T-helper 2 cell (primary cell): Measurements from ENCODE around the gene ASCL5.

Experiments used
- DNase-seq, 5 experiments: peaks; one replicate each; pipeline versions ENCODE4 v3.0.0 to v3.0.0-alpha.2; 2012 to 2022

Gene ASCL5

DNA sequence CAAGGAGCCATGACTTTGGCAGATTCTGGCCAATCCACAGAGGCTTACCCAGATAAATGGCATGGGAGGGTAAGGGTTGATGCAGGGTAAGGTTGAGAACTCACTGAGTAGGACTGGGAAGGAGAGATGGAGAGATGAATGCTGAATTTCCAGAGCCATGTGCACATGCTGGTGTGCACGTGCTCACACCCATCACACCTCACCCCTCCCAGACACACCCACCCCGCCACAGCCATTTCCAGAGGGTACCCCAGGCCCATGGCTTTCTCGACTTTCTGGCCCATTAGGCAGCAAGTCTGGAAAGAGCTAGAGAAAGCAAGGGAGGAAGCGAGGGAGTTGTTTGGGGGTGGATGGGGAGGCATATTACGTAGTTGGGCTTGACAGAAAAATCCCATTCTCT is 16.4 kb downstream of the ASCL5 start:
- no peak for DNase-seq

GRCh38 chr1:201110138-201110537 is 16.8 kb downstream of the ASCL5 start:
- no peak for DNase-seq

DNA sequence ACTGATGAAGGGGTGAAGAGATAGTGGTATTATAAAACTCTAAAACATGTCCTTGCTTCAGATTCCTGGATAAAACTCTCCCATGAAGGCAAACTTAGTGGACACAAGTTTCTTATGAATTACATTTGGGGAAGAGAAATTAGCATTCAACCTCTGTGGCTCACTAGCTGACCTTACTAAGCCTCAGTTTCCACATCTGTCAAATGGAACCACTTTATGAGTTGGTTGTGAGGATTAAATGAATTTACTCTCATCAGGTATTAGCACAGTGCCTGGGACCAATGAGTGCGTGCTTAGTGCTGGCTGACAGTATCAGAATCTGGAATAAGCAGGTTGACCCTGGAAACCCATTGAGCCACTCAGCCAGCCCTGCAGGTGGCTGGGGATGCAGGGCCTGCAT is 17.3 kb downstream of the ASCL5 start:
- DNase-seq: no peak

GRCh38 chr1:201108614-201109013 is 18.4 kb downstream of the ASCL5 start:
- DNase-seq: no peak

DNA sequence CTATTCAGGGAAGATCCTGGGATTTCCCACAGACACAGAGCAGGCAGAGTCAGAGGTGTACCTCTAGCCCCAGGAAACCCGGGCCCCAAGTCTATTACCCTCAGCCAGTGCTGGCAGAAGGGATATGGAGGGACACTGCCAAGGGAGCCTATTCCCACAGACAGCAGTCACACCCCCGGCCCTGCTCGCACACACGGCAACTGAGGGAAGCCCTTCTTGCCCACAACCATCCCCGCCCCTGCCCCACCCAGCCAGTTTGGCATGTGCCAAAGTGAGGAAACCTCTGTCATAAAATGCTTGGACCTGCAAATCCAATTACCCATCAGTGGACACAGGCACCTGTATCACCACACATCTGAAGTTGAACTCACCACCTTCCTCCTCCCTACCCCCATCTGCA is 21.3 kb downstream of the ASCL5 start:
- no peak for DNase-seq

GRCh38 chr1:201104141-201104540 is 22.8 kb downstream of the ASCL5 start:
- DNase-seq: no peak

GRCh38 chr1:201103666-201104065 is 23.3 kb downstream of the ASCL5 start:
- no peak for DNase-seq

- no peak for DNase-seq
Observed at GRCh38 chr1:201100169-201100930, 26.6 kb downstream of the ASCL5 start.

GRCh38 chr1:201098992-201099677 is 27.8 kb downstream of the ASCL5 start:
- DNase-seq: no peak

DNA sequence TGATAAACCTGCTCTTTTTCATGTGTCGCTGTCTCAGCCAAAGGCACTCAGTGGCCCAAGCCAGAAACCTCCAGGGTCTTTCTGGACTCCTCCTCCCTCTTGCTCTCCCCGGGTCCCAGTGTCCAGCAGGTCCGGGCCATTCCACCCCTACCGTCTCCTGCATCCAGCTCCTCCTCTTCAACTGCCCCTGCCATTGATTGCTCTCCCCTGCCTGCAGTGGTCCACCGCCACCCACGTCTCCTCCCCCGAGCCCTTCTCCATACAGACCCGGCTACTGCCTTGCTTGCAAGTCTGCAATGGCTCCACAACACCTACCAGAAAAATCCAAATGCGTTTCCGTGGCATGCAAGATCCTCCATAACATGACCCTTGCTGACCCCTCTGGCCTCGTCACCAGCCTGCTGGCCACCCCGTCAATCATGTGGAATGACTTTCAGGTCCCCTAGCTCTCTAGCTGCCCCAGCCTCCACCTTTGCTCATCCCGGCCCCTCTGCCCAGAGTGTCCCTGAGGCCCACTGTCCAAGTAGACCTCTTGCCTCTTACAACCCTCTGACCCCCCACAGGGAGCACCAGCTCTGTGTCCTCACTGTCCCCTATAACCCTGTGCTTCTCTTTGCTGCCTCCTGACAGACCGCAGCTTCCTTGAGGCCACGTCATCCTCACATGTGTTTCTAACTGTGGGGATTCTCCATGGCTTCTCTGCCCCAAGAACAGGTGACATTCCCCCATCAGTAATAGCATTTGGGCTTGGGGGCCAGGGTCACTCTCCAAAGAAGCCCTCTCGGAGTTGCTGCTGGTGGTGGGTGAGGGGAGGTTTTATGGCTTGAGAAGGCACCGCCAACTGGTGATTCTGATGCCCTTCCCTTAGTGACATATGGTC is 29.8 kb downstream of the ASCL5 start:
- DNase-seq: no peak

DNA sequence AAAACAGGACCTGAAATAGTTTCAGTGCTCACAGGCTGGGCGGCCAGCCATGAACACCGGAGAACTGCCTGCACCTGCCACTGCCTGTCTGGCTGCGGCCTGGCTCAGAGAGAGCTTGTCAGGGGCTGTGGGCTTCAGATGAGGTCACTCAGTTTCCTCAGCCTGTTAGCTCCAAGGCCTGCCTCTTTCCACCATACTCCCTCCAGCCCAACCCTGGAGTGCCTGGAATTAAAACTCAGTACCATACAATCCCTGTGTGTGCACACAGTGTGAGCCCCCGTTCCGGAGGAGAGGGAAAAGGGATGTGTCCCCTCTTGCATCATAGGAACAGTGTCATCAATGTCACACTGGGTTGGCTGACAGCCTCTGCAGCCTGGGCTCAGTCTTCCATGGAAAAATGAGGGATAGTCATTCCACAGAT is 30.9 kb downstream of the ASCL5 start:
- no peak for DNase-seq

GRCh38 chr1:201095581-201095980 is 31.4 kb downstream of the ASCL5 start:
- no peak for DNase-seq

DNA sequence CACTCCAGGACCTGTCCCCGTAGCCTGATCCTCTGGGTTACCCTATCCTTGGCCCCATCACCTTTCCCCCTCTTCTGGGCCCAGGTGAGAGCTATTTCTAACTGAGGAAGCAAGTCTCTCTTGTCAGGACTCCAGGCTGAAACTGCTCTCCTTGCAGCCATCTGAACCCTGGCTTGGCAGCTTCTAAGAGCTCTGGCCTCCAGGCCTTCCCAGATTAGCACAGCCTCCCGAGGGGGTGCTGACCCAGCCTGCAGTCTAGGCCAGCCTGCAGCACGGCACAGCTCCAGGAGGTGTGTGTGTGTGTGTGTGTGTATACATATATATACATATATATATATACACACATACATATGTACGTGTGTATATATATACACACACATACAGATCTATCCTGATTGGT is 32.2 kb downstream of the ASCL5 start:
- DNase-seq: no peak

DNA sequence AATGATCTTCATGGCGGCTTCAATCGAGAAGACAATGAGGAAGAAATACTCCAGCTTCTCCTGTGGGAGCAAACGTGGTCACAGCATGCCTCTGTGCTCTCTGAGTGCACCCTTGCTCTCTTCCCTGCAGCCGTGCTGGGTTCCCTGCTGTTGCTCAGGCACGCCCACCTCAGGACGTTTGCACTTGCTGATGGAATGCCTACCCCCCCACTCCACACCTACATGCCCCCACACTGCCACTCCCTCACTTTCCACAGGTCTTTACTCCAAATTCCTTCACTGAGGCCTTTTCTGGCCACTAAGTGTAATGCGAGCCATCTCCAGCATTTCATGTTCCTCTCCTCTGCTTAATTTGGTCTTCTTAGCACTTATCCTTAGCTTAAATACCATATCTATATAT is 33.0 kb downstream of the ASCL5 start:
- DNase-seq: no peak

DNA sequence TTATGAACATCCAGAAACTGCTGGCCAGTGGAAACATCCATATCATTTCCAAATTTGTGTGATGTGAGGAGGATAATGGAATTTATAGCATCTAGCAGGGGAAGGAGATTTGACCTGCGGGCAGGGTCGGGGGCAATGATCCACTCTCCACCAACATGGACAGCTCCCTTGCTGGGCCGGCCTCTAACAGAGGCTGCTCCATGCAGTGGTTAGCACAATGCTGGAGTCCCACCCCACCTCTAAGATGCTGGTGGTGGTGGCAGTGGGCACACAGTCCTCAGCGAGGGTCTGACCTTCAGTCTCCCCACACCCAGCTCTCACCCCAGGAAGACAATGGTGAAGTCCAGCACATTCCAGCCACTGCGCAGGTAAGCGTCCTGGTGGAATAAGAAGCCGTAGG is 33.4 kb downstream of the ASCL5 start:
- no peak for DNase-seq

DNA sequence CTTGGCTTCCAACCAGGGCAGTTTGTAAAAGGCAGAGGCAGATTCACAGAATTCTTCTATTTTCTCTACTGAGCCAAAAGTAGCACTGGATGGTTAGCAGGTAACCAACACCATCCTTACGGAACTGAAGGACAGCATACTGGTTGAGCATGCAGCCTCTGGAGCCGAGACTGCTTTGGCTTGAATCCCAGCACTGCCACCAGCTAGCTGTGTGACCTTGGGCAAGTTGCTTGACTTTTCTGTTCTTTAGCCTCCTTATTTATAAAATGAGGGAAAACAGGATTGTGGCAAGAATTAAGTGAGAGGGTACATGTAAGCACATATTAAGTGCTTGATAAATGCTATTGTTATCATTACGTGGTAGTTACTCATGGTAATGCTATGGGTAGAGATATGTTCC is 34.2 kb downstream of the ASCL5 start:
- no peak for DNase-seq

- DNase-seq: no peak
Observed at GRCh38 chr1:201091256-201091655, 35.7 kb downstream of the ASCL5 start.

- DNase-seq: no peak
Observed at GRCh38 chr1:201090541-201090940, 36.4 kb downstream of the ASCL5 start.

GRCh38 chr1:201089596-201089995 is 37.4 kb downstream of the ASCL5 start:
- DNase-seq: no peak

GRCh38 chr1:201088901-201089525 is 38.0 kb downstream of the ASCL5 start:
- DNase-seq: no peak

- DNase-seq: no peak
Observed at GRCh38 chr1:201088395-201088794, 38.6 kb downstream of the ASCL5 start.

GRCh38 chr1:201085902-201086735 is 40.9 kb downstream of the ASCL5 start:
- peak in 2 of 5 experiments; percentile 7 to 17 for DNase-seq
